DOHH2 (cell line): ENCODE results near the gene ITCH.

ENCODE experiments used
- H3F3A ChIP-seq: fragments of 200-600 bp; sonication (generic), shearing (Covaris generic); 2 replicates; pipeline ENCODE4 v1.6.0; 2016; ENCODE audit warnings: antibody characterized with exemption, mild to moderate bottlenecking; ENCODE audit not compliant: control insufficient read depth, insufficient read depth
- H3K27ac ChIP-seq: fragments of 200-600 bp; sonication (generic); 2 replicates; pipeline ENCODE4 v1.5.1; 2014; ENCODE audit warnings: low read depth, mild to moderate bottlenecking, low read length, moderate library complexity
- H3K27me3 ChIP-seq: fragments of 200-600 bp; sonication (generic); 2 replicates; pipeline ENCODE4 v1.6.1; 2014; ENCODE audit warnings: mild to moderate bottlenecking, low read length, mixed read lengths; ENCODE audit not compliant: control insufficient read depth
- H3K36me3 ChIP-seq: fragments of 200-600 bp; sonication (generic); 2 replicates; pipeline ENCODE4 v1.6.1; 2014; ENCODE audit warnings: mild to moderate bottlenecking, low read length, moderate library complexity, mixed read lengths; ENCODE audit not compliant: control insufficient read depth
- H3K4me1 ChIP-seq: fragments of 200-600 bp; sonication (generic); 2 replicates; pipeline ENCODE4 v1.6.1; 2014; ENCODE audit warnings: mild to moderate bottlenecking, low read length, mixed read lengths; ENCODE audit not compliant: control insufficient read depth
- H3K4me2 ChIP-seq: fragments of 200-600 bp; sonication (generic); 2 replicates; pipeline ENCODE4 v1.6.0; 2014; ENCODE audit warnings: mild to moderate bottlenecking, low read length, moderate library complexity
- H3K4me3 ChIP-seq: fragments of 200-600 bp; sonication (generic); 2 replicates; pipeline ENCODE4 v1.5.1; 2014; ENCODE audit warnings: mild to moderate bottlenecking, low read length, mixed read lengths
- H3K79me2 ChIP-seq: fragments of 200-600 bp; sonication (generic); 2 replicates; pipeline ENCODE4 v1.6.1; 2014; ENCODE audit warnings: mild to moderate bottlenecking, low read length, mixed read lengths; ENCODE audit not compliant: control insufficient read depth
- H3K9me2 ChIP-seq: fragments of 200-600 bp; sonication (generic); replicated peaks from 2 replicates; pipeline ENCODE4 v1.6.1; 2014; ENCODE audit warnings: mild to moderate bottlenecking, low read length, mixed read lengths; ENCODE audit not compliant: control insufficient read depth
- H3K9me3 ChIP-seq: fragments of 200-600 bp; sonication (generic); 2 replicates; pipeline ENCODE4 v1.6.1; 2014; ENCODE audit warnings: antibody characterized with exemption, low read length, mixed read lengths; ENCODE audit not compliant: control insufficient read depth, insufficient read depth
- H4K20me1 ChIP-seq: fragments of 200-600 bp; sonication (generic); 2 replicates; pipeline ENCODE4 v1.6.0; 2014; ENCODE audit warnings: low read depth, mild to moderate bottlenecking, antibody characterized with exemption, low read length, moderate library complexity; ENCODE audit not compliant: control insufficient read depth, insufficient read depth
- CTCF ChIP-seq: fragments of 200-600 bp; sonication (generic); IDR thresholded peaks from one replicate; pipeline ENCODE4 v1.5.1; 2014; ENCODE audit warnings: antibody characterized with exemption, mild to moderate bottlenecking, low read depth, low read length; ENCODE audit not compliant: poor library complexity, severe bottlenecking
- EZH2phosphoT487 ChIP-seq: fragments of 200-600 bp; sonication (generic); IDR thresholded peaks from 2 replicates; pipeline ENCODE4 v1.6.1; 2017; ENCODE audit warnings: borderline replicate concordance, mild to moderate bottlenecking, antibody characterized with exemption, low read length, moderate library complexity, mixed read lengths

ITCH gene

GRCh38 chr20:34514897-34515483 is 151.9 kb downstream of the ITCH start:
- H3K9me2 ChIP-seq, result no peaks in the 10 kb centered on the region
- peak overlapping the region; percentile 86 for H3K4me3 ChIP-seq
- no peaks in the 10 kb centered on the region for H3K27me3 ChIP-seq
- H3K79me2 ChIP-seq, result peaks cover 35% of the 10 kb centered on the region
- H3K27ac ChIP-seq, result no peak overlapping the region
- H3K4me1 ChIP-seq, result peaks cover 38% of the 10 kb centered on the region
- no peak for TF ChIP-seq CTCF
- no peak for TF ChIP-seq EZH2phosphoT487
- peak overlapping the region; percentile 98 for H3K4me2 ChIP-seq
- peaks cover 12% of the 10 kb centered on the region for H3K36me3 ChIP-seq
- no peaks in the 10 kb centered on the region for H4K20me1 ChIP-seq
- H3F3A ChIP-seq, result 0 out of 2 replicates have a peak, but pooled peaks cover 6% of the 10 kb centered on the region
- H3K9me3 ChIP-seq, result no peaks in the 10 kb centered on the region

GRCh38 chr20:34515484-34516246 is 152.6 kb downstream of the ITCH start:
- Histone ChIP-seq H3K27me3 (no peaks in the 10 kb centered on the region), H3K4me3 (peak overlapping the region; percentile 86), H3K4me2 (peak overlapping the region; percentile 98), H3K27ac (no peak overlapping the region), H3F3A (0 out of 2 replicates have a peak, but pooled peaks cover 6% of the 10 kb centered on the region), H3K9me3 (no peaks in the 10 kb centered on the region), H4K20me1 (no peaks in the 10 kb centered on the region), H3K79me2 (peaks cover 41% of the 10 kb centered on the region), H3K36me3 (peaks cover 10% of the 10 kb centered on the region), H3K9me2 (no peaks in the 10 kb centered on the region), H3K4me1 (peaks cover 42% of the 10 kb centered on the region)
- TF ChIP-seq CTCF (no peak), EZH2phosphoT487 (no peak)

GRCh38 chr20:34516247-34517113 is 153.4 kb downstream of the ITCH start, which contains the start of gene DYNLRB1:
Gene DYNLRB1, plus strand, starts transcription at chr20:34516422. Its CDS starts 37 bp downstream, at chr20:34516459.
- peaks cover 49% of the 10 kb centered on the region for H3K79me2 ChIP-seq
- peak within 1 kb of the TSS; percentile 25; the same call in 1 of the 2 replicates for H3K27ac ChIP-seq
- TF ChIP-seq EZH2phosphoT487 (no peak), CTCF (no peak)
- H3K9me2 ChIP-seq, result no peaks in the 10 kb centered on the region
- no peaks in the 10 kb centered on the region for H3K27me3 ChIP-seq
- 0 out of 2 replicates have a peak, but pooled peaks cover 6% of the 10 kb centered on the region for H3F3A ChIP-seq
- peak within 1 kb of the TSS; percentile 98 for H3K4me2 ChIP-seq
- no peaks in the 10 kb centered on the region for H4K20me1 ChIP-seq
- peaks cover 6% of the 10 kb centered on the region; the same call in 1 of the 2 replicates for H3K36me3 ChIP-seq
- H3K4me1 ChIP-seq, result peaks cover 42% of the 10 kb centered on the region
- peak within 1 kb of the TSS; percentile 86 for H3K4me3 ChIP-seq
- H3K9me3 ChIP-seq, result no peaks in the 10 kb centered on the region
